Measurements from ENCODE around the gene NTNG2. TPM values are rescaled to one million over a fixed set of nuclear protein-coding genes. Genes with fewer than 3 reads are reported as not detected.

The NTNG2 gene
- polyA plus RNA-seq, 1 experiment, result 0.74 TPM

DNA sequence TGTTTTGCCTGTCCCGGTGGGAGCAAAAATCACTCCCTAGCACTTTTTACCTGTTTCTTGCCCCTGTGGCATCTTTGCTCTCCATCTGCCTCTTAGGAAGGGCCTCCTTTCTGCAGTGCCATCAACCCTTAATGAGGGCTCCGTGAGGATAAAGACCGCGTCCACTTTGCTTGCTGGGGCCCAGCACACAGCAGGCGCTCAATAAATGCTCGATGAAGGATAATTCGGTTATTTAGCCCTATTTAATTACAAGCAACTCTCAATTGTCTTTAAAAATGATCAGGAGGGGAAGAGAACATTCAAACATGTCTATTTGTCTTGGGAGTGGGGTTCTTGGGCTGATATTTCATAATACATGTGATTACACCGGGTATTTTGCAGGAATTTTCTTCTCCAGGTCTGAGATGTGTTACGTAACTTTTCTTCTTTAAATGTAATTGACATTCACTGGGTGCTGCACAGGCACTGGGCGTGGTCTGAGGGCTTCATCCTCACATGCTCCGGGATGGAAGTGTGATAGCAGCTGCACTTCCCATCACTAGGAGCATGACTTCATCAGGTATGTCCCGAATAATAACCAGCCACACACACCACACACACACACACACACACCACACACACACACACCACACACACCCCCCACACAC, 19.8 kb upstream of the NTNG2 start:
- Histone ChIP-seq H3K36me3 (ENCODE audit: control insufficient read depth, insufficient read depth, low read length) (no peaks in the 10 kb centered on the region), H3K4me3 (ENCODE audit: low read depth, low read length) (no peak overlapping the region), H3K27me3 (ENCODE audit: control insufficient read depth, insufficient read depth, low read length) (peaks cover 27% of the 10 kb centered on the region)
- no peak for DNase-seq (ENCODE audit: low read depth)
- CTCF ChIA-PET, result no interaction called here
- TF ChIP-seq, protein P1, sequence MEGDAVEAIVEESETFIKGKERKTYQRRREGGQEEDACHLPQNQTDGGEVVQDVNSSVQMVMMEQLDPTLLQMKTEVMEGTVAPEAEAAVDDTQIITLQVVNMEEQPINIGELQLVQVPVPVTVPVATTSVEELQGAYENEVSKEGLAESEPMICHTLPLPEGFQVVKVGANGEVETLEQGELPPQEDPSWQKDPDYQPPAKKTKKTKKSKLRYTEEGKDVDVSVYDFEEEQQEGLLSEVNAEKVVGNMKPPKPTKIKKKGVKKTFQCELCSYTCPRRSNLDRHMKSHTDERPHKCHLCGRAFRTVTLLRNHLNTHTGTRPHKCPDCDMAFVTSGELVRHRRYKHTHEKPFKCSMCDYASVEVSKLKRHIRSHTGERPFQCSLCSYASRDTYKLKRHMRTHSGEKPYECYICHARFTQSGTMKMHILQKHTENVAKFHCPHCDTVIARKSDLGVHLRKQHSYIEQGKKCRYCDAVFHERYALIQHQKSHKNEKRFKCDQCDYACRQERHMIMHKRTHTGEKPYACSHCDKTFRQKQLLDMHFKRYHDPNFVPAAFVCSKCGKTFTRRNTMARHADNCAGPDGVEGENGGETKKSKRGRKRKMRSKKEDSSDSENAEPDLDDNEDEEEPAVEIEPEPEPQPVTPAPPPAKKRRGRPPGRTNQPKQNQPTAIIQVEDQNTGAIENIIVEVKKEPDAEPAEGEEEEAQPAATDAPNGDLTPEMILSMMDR (IDR thresholded peaks at IDR 0.05; ENCODE audit: insufficient read depth, low read depth, low read length), result no peak
- POLR2A ChIA-PET, result no interaction called here

DNA sequence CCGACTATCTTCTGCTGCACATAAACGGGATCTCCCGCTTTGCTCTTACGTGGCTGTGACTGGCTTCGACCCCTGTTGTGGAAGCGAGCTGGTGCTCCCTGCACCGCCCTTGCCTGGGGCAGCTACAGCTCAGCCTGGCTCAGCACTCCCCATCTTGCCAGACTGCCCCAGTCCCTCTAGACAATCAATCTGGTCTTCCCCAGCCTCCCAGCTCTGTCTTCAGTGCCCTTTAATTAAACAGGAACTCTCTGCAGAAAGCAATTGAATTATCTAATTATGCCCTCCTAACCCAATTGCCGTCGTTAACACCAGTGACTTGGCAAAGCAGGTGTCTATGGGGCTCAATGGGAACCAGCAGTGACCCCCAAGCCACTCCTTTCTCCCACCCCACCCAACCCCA, 18.9 kb upstream of the NTNG2 start:
- H3K36me3 ChIP-seq (ENCODE audit: control insufficient read depth, insufficient read depth, low read length), result no peaks in the 10 kb centered on the region
- POLR2A ChIA-PET, result no interaction called here

DNA sequence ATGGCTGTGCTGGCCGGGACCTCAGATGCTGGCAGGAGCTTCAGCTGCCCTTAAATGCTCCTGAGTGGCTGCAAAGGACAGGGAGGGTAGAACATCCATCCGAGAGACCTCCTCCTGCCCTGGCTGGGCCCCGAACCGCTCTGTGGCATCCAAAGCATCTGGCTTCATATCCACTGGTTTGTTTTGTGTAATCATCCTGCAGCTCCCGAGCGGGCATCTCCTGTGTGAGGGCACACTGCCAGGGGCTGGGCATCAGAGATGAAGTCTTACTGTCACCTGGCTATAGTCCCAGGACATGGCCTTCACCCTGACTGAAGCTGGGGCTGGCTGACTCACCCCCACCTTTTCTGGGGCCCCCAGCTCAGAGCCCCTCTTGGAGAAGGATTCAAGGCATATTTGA, 18.5 kb upstream of the NTNG2 start:
- Histone ChIP-seq H3K27me3 (ENCODE audit: control insufficient read depth, insufficient read depth, low read length) (peaks cover 28% of the 10 kb centered on the region), H3K4me3 (ENCODE audit: low read depth, low read length) (no peak overlapping the region), H3K36me3 (ENCODE audit: control insufficient read depth, insufficient read depth, low read length) (no peaks in the 10 kb centered on the region)
- DNase-seq (ENCODE audit: low read depth), result no peak
- ChIA-PET POLR2A (no interaction called here), CTCF (no interaction called here)
- TF ChIP-seq, protein P1 (IDR thresholded peaks at IDR 0.05; ENCODE audit: insufficient read depth, low read depth, low read length), result no peak

More for the DNA sequence above, 18.9 kb upstream of the NTNG2 start:
- DNase-seq (ENCODE audit: low read depth), result no peak
- Histone ChIP-seq H3K27me3 (ENCODE audit: control insufficient read depth, insufficient read depth, low read length) (peaks cover 28% of the 10 kb centered on the region), H3K4me3 (ENCODE audit: low read depth, low read length) (no peak overlapping the region)
- TF ChIP-seq, protein P1 (IDR thresholded peaks at IDR 0.05; ENCODE audit: insufficient read depth, low read depth, low read length), result no peak
- CTCF ChIA-PET, result no interaction called here

DNA sequence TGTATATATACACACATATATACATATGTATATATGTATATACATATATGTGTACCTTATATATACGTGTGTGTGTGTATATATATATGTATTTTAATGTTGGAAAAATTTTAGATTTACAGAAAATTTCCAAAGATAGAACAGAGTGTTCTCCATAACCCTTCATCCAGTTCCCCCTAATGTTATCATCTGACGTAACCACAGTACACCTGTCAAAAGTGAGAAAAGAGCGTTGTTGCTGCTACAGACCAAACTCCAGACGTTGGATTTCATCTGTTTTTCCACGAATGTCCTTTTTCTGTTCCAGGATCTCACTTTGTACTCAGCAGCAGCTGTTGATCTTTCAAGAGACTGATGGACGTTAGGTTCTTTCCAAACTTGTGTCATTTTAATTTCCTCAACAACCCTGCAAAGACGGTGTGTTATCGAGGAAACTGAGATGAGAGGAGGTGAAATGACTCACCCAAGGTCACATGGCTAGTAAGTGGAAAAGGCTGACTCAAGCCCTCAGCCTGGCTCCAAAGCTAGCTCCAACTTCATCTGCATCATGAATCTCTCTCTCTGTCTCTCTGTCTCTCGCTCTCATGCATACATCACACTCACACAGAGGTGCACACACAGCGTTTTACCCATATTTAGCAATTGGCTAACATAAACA, 17.0 kb upstream of the NTNG2 start:
- Histone ChIP-seq H3K36me3 (ENCODE audit: control insufficient read depth, insufficient read depth, low read length) (no peaks in the 10 kb centered on the region), H3K4me3 (ENCODE audit: low read depth, low read length) (no peak overlapping the region), H3K27me3 (ENCODE audit: control insufficient read depth, insufficient read depth, low read length) (peaks cover 31% of the 10 kb centered on the region)
- DNase-seq (ENCODE audit: low read depth), result no peak
- CTCF ChIA-PET, result interaction anchor here (0.8 kb wide), 1 partner anchor 28 kb away, joined by 3 read pairs; no protein-coding TSS in a partner anchor
- POLR2A ChIA-PET, result no interaction called here
- TF ChIP-seq, protein P1 (IDR thresholded peaks at IDR 0.05; ENCODE audit: insufficient read depth, low read depth, low read length), result no peak

DNA sequence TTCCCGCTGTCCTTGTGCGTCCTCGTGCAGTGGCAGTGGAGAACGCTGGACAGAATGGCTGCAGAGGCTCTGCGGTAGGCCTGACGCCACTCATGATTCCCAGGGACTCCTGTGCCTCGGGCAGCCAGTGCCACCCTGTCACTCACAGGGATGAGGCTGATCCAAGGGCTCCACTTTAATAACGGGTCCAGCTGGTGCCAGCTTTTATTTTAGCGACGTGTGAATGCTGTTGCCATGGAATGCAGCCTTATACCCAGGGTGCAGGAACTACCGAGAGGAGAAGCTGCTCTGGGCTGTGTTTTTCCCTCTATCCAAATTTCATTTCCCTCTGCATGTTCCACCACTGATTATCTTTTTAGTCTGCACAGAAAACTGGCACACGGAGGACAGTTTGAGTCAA, 15.8 kb upstream of the NTNG2 start:
- ChIA-PET POLR2A (no interaction called here), CTCF (interaction anchor here (0.7 to 0.8 kb wide), 2 partner anchors 23 to 27 kb away, joined by 3 to 4 read pairs; no protein-coding TSS in a partner anchor)
- DNase-seq (ENCODE audit: low read depth), result no peak
- peaks cover 27% of the 10 kb centered on the region for H3K27me3 ChIP-seq (ENCODE audit: control insufficient read depth, insufficient read depth, low read length)
- TF ChIP-seq, protein P1 (IDR thresholded peaks at IDR 0.05; ENCODE audit: insufficient read depth, low read depth, low read length), result no peak
- no peaks in the 10 kb centered on the region for H3K36me3 ChIP-seq (ENCODE audit: control insufficient read depth, insufficient read depth, low read length)
- no peak overlapping the region for H3K4me3 ChIP-seq (ENCODE audit: low read depth, low read length)
